PC-9 (cell line): ENCODE measurements around the gene DBX1.

Source experiments
- CTCF ChIP-seq: fragments of 200-600 bp; sonication (generic); conservative IDR thresholded peaks from 2 replicates; pipeline ENCODE4 v1.6.1; 2017; ENCODE audit warnings: mixed run types, antibody characterized with exemption, mild to moderate bottlenecking, moderate library complexity
- EZH2 ChIP-seq: fragments of 200-600 bp; sonication (generic); IDR thresholded peaks from 2 replicates; pipeline ENCODE4 v1.8.0; 2017; ENCODE audit warnings: antibody characterized with exemption, low read depth

- TF ChIP-seq CTCF (no peak), EZH2 (no peak)
Measured at GRCh38 chr11:20114588-20114987, 45.7 kb downstream of the DBX1 start.
